Brain microvascular endothelial cell (primary cell): ENCODE results near the gene AKAP13.

Experiments
- DNase-seq: peaks from one replicate; pipeline ENCODE4 v3.0.0-alpha.2; 2020
- H3K27ac ChIP-seq: fragments of 250-450 bp; sonication (Bioruptor Pico); 2 replicates; pipeline ENCODE4 v1.5.1; 2020; ENCODE audit warnings: mild to moderate bottlenecking, moderate library complexity
- H3K27me3 ChIP-seq: fragments of 250-450 bp; sonication (Bioruptor Pico); replicated peaks from 2 replicates; pipeline ENCODE4 v1.5.1; 2020; ENCODE audit warnings: mild to moderate bottlenecking
- H3K36me3 ChIP-seq: fragments of 250-450 bp; sonication (Bioruptor Pico); replicated peaks from 2 replicates; pipeline ENCODE4 v1.5.1; 2020; ENCODE audit warnings: mild to moderate bottlenecking
- H3K4me3 ChIP-seq: 2 replicates; pipeline ENCODE4 v1.5.1; 2011; ENCODE audit warnings: low read depth, mild to moderate bottlenecking, control low read depth, low read length, moderate library complexity
- in situ Hi-C: cut with HindIII; loops from 2 replicates; pipeline ENCODE4 v1.10.0; 2017; ENCODE audit warnings: low sequenced_read_pairs, low pct_ligation_motif_present
- TF ChIP-seq, protein P1 (sequence below): IDR thresholded peaks from 2 replicates; pipeline ENCODE4 v1.5.1; 2011; ENCODE audit warnings: low read depth, mild to moderate bottlenecking, moderate library complexity, low read length, control low read depth, inconsistent platforms; ENCODE audit errors: missing control alignments

Gene AKAP13

DNA sequence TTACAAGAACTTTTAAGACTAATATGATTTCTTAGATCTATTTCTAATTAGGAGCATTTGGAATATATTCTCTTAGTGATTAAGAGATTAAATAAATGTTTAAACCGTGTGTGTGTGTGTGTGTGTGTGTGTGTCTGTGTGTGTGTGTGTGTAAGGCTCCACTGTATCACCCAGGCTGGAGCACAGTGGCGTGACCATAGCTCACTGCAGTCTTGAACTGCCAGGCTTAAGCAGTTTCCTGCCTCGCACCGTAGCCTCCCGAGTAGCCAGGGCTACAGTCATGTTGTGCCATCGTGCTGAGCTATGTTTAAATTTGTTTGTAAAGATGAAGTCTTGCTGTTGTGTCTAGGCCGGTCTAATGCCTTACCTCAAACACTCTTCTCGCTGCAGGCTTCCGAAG lies 305.0 kb downstream of the AKAP13 start:
- no peak for DNase-seq
- TF ChIP-seq, protein P1, sequence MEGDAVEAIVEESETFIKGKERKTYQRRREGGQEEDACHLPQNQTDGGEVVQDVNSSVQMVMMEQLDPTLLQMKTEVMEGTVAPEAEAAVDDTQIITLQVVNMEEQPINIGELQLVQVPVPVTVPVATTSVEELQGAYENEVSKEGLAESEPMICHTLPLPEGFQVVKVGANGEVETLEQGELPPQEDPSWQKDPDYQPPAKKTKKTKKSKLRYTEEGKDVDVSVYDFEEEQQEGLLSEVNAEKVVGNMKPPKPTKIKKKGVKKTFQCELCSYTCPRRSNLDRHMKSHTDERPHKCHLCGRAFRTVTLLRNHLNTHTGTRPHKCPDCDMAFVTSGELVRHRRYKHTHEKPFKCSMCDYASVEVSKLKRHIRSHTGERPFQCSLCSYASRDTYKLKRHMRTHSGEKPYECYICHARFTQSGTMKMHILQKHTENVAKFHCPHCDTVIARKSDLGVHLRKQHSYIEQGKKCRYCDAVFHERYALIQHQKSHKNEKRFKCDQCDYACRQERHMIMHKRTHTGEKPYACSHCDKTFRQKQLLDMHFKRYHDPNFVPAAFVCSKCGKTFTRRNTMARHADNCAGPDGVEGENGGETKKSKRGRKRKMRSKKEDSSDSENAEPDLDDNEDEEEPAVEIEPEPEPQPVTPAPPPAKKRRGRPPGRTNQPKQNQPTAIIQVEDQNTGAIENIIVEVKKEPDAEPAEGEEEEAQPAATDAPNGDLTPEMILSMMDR: no peak
- no peak overlapping the region for H3K27ac ChIP-seq
- H3K27me3 ChIP-seq: no peaks in the 10 kb centered on the region
- peaks cover 35% of the 10 kb centered on the region for H3K36me3 ChIP-seq
- H3K4me3 ChIP-seq: no peak overlapping the region
- in situ Hi-C loops: no loop called here

DNA sequence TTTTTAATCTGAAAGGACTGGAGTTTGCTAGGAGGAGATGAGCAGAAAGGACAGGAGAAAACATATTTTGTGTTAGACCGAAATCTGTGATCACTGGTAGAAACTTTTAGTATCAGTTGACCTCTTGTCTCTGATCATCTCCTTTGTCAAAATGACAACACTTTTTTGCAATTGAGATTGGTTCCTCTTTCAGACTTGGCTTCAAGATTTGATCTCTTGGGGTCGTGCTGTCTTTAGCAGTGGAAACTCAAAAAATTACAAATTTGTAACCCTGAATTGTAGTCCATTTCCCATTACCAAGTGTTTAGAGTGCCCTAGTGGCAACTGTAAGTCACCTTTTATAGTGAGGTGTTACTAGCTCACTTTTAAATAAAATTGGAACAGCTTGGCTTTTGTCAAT lies 306.9 kb downstream of the AKAP13 start:
- Histone ChIP-seq H3K36me3 (peaks cover 37% of the 10 kb centered on the region), H3K4me3 (no peak overlapping the region), H3K27me3 (no peaks in the 10 kb centered on the region), H3K27ac (no peak overlapping the region)
- in situ Hi-C loops: no loop called here
- DNase-seq: no peak
- TF ChIP-seq, protein P1: no peak

DNA sequence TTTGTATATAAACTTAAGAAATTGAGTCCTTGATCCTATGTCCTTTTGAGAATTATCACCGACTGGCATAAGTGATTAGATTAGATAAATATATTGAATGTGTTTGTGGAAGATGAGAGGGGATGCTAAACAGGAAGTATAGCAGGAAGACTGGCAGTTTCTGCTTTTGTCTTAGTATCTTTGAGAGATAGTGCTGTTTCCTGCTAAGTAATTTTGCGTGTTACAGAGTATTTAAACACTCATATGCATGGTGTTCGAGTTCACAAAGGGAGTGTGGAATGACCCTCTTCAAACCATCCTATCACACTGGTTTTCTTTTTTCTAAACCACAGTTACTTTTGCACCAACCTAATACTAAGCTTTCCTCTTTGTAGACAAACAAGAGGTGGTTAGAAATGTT lies 308.3 kb downstream of the AKAP13 start:
- H3K27me3 ChIP-seq: no peaks in the 10 kb centered on the region
- H3K36me3 ChIP-seq: peaks cover 33% of the 10 kb centered on the region
- in situ Hi-C loops: no loop called here
- H3K4me3 ChIP-seq: no peak overlapping the region
- TF ChIP-seq, protein P1: no peak
- DNase-seq: no peak
- no peak overlapping the region for H3K27ac ChIP-seq

DNA sequence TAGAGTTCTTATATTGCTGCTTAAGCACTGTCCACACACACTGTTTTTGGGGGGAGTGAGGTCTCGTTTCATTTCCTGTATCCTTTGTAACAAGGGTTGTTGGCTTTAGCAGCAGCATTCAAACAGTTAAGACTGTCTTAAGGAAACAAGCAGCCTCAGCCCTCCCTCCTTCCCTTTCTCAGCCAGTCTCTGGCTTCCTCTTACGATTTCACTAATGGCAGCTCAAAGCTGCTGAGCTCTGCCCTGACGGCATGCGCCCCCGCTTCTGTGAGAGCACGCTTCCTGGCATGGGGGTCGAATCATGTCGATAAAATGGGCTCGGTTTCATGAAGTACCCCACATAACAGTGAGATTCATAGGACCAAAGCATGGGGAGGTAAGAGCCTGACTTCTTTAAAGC lies 309.3 kb downstream of the AKAP13 start:
- Histone ChIP-seq H3K27me3 (no peaks in the 10 kb centered on the region), H3K4me3 (peak overlapping the region; percentile 39), H3K27ac (peak overlapping the region; percentile 4), H3K36me3 (peaks cover 27% of the 10 kb centered on the region)
- in situ Hi-C loops: no loop called here
- TF ChIP-seq, protein P1: no peak
- DNase-seq: peak; percentile 49

DNA sequence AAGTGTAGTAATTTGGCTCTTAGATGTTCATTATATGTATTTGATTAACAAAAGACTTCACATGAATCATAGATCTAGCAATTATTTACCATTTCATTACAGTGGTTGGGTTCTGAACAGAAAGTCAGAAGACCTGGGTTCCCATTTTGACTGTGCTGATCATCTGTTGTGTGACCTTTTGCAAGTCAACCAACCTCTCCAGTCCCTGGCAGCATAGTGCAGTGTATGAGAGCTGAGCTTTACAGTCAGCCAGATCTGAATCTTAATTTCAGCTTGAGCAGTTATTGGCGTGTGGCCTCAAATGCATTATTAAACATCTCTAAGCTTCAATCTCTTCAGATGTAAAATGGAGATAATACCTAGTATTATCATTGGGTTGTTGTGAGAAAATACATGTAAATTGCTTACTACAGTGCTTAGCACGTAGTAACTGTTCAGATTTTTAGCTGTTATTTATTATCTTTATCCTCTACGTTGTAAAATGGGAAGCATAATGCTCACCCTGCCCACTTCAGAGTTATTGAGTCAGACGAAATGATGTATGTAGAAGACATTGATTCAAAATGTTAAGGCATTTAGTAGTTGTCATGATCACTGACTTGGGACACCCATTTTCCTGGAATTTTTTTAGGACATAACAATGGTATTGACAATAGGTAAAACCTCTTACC lies 310.3 kb downstream of the AKAP13 start:
- TF ChIP-seq, protein P1: no peak
- no peak overlapping the region for H3K27ac ChIP-seq

More for the DNA sequence above, 310.3 kb downstream of the AKAP13 start:
- no peak overlapping the region for H3K4me3 ChIP-seq
- peaks cover 25% of the 10 kb centered on the region for H3K36me3 ChIP-seq
- no peak for DNase-seq
- no peaks in the 10 kb centered on the region for H3K27me3 ChIP-seq
- in situ Hi-C loops: no loop called here
